Kidney capillary endothelial cell (primary cell): ENCODE measurements around the gene C5orf24.
"Not testable (repeated sequence)": the region's sequence is repeated elsewhere in the genome, so short reads cannot be mapped to it uniquely, and the experiment has no call there.

ENCODE experiments used
- DNase-seq: peaks from one replicate; pipeline ENCODE4 v3.0.0-alpha.2; 2018; ENCODE audit warnings: low spot score

Gene C5orf24

DNA sequence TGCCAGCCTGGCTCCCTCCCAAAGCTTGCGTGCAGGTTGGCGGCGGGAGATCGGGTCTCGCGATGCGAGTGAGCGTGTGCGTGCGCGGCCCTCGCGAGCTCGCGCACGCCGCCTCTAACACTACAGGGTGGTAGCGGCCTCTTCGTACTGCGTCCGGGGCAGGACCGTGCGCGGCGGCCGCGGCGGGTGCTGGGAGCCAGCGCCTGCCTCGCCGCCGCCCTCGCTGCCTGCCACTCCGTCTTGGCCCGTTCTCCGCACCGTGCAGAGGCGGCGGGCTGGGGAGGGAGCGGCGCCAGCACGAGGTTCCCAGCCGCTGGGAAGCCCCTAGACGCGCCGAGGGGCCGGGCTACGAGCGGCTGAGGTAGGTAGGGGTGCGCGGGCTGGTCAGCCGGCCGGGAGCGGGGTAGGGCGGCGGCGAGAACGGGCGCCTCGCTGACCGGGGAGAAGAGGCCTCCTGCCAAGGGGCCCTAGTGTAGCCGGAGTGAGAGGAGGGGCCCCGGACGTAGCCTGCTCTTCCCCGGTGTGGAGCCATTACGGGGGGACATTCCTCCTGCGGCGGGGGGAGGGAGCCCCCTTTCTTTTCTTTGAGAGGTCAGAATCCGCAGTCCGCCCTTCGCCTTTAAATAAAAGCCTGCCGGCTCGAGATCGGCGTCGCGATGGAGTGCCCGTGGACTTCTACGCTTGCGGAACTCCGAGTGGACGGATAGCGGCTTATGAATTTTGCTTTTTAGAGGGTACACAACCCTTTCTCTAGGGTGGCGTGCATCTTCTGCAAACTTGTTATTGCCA, at the start of gene C5orf24:
TSS of gene C5orf24 (plus strand) at position 117 of the 789 bp plus-strand sequence. CDS start 8,933 bp downstream, outside the sequence.
- peak; percentile 93 for DNase-seq

DNA sequence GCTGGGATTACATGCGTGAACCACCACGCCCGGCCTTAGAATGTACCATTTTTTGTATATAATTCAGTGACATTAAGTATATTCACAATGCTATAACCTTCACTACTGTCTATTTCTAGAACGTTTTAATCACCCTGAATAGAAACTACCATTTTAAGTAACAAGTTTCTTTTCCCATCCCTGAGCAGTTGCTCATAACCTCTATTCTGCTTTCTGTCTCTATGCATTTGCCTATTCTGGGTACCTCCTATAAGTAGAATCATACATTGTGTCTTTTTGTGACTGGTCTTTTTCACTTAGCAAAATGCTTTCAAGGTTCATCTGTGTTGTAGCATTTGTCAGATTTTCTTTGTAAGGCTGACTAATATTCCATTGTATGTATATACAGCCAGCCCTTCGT, 47.3 kb upstream of the C5orf24 start:
- no peak for DNase-seq

DNA sequence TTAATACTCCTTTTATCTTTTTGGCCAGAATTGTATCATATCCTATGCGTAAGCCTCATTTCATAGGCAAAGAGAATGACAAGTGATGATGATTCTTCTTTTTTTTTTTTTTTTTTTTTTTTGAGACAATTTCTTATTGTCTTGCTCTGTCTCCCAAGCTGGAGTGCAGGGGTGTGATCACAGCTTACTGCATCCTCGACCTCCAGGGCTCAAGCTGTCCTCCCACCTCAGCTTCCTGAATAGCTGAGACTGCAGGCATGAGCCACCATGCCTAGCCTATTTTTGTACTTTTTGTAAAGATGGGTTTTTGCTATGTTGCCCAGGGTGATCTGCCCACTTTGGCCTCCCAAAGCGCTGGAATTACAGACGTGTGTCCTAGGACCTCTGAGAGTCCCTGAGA, 41.9 kb upstream of the C5orf24 start:
- DNase-seq, result no peak

DNA sequence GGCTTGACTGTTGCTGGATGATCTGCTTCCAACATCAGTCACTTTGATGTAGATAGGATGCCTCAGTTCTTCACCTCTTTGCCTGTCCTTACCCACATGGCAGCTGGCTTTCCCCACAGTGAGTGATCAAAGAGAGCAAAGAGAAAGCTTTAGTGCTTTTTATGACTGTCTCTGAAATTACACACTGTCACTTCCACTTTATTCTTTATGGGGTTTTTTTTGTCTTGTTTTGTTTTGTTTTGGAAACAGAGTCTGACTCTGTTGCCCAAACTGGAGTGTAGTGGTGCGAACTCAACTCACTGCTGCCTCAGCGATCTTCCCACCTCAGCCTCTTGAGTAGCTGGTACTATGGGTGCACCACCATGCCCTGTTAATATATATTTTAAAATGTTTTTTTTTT, 32.4 kb upstream of the C5orf24 start:
- no peak for DNase-seq

DNA sequence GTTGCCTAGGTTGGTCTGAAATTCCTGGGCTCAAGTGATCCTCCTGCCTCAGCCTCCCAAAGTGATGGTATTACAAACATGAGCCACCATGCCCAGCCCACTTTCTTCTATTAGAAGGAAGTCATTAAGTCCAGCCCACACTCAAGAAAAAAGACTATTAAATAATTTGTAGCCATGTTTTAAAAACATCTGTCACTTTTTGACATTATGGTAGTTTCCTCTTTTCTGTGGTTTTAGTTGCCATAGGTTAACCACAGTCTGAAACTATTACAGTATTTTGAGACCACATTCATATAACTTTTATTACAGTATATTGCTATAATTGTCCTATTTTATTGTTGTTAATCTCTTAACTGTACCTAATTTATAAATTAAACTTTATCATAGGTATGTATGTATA, 31.9 kb upstream of the C5orf24 start:
- DNase-seq, result no peak

DNA sequence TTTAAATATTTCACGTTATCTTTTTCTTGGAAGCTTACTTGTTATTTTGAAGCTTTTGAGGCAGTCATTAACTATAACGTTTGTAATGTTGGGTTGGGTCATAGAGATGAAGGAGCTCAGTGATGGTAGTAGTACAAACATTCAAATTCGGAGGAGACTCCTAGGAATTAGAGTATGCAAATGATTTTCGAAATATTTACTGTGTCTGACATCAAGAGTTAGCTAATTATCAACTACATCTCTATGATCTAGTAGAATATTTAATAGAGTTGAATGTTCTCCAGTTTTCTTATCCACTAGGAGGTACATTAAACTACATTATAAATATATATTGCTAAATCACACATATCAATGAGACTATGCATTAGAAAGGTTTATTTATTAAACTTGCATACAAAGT, 28.8 kb upstream of the C5orf24 start:
- DNase-seq, result no peak

DNA sequence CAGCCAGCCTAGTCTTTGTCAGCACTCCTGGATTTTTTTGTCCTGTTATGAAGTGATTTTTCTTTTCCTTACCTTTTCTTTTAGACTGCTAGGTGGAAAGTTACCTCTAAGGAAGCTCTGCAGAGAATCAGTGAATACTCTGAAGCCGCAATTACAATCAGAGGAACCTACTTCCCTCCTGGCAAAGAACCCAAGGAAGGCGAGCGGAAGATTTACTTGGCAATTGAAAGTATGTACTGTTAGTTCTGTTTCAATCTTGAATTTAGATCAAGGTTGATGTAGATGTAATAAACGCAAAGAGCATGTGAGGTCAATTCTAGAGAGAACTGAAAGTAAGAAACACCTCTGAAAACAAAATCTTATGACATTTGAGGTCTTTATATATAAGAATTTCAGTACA, 27.0 kb upstream of the C5orf24 start:
- DNase-seq, result no peak

DNA sequence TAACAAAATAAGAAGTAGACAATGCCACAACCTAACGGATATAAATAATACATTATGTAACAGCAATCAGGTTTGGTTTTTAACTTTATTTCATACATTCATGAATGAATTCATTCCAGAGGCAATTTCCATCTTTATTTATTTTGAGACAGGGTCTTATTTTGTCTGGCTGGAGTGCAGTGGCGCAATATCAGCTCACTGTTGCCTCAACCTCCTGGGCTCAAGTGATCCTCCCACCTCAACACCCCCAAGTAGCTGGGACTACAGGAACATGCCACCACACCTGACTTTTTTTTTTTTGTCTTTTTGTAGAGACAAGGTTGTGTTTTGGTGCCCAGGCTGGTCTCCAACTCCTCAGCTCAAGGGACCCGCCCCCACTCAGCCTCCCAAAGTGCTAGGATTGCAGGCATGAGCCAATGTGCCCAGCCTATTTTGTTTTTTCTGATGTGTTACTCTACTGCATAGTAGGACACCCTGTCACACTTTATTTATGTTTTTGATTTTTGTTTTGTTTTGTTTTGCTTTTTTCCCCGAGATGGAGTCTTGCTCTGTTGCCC, 26.3 kb upstream of the C5orf24 start:
- DNase-seq, result no peak

DNA sequence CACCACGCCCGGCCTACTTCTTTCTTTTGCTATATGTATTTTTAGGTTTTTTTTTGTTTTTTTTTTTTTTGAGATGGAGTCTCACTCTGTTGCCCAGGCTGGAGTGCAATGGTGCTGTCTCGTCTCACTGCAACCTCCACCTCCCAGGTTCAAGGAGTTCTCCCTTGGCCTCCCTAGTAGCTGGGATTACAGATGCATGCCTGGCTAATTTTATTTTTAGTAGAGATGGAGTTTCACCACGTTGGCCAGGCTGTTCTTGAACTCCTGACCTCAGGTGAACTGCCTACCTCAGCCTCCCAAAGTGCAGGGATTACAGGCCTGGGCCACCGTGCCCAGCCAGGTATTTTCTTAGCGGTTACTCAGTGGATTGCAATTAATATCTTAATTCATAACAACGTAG, 23.9 kb upstream of the C5orf24 start:
- no peak for DNase-seq

DNA sequence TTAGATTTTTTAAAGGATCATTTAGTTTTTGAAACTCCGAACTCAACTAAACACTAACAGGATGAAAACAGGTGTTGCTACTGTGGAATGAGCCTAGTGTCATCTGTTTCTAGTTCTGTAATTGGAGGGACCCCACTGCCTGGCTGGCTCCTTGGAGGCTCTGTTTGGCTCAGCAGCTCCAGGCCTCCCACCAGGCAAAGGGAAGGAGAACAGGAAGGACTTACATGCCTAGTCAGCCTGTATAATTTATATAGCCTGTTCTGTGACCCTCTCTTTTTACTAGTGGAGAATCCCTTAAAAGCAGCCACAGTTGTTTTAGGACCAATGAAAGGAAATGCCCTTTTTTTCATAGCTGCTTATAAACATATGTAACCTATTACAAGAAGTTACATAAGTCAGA, 21.1 kb upstream of the C5orf24 start:
- DNase-seq, result no peak

DNA sequence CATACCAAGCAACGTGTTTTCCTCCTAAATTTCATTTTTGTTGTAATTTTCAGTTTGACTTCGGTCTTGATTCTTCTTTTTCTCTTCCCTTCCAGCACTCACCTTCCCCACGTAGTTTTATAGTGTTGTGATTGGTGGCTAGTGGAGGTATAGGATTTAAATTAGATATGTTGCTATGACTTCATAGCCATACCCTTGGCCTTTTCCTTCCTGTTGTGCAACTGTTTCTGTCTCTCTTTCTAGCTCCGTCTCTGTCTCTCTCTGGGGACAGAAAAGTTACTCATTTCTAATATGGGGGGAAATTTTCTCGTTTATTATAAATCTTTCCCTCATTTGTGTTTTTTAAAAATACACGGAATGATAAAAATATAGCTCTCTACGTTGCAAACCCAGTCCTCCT, 20.6 kb upstream of the C5orf24 start:
- DNase-seq, result no peak

DNA sequence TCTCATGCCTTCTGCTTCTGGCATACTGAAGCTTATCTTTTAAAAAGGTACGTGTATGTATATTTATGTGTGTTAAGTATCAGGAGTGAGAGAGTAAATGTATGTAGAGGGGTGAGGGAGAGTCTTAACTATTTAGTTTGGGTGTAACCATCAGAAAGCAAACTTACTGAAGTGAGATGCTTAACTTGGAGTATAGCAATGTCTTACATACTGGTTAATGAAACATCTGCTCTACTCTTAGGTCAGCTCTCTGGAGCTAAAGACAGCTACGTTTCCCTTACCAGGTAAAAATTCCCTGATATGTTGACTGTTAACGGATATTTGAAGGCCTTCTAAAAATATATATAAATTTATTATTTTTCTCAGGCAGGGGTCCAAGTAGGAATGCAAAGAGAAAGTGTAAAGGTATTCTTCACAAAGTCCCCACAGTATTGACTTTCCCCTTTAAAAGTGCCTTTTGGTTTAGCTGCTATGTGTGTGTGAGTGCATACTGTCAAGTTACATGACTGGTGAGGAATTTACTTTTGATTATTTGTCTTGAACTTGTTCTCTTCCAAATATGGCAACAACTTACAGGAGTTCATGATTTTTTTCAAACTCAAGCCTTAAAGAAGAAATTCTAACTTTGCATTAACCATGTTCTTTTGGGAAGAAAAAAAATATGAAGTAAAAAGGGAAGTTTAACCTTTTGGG, 12.3 kb upstream of the C5orf24 start:
- DNase-seq, result no peak

DNA sequence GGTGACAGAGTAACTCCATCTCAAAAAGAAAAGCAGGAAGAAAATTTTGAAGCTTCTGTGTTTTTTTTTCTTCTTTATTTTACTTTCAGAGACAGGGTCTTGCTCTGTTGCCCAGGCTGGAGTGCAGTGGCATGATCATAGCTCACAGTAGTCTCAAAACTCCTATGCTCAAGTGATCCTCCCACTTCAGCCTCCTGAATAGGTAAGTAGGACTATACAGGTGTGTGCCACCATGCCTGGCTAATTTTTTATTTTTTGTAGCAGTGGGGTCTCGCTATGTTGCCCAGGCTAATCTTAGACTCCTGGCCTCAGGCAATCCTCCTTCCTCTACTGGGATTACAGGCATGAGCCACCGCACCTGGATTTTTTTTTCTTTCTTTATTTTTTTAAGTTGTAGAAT, 10.1 kb upstream of the C5orf24 start:
- DNase-seq, result no peak

DNA sequence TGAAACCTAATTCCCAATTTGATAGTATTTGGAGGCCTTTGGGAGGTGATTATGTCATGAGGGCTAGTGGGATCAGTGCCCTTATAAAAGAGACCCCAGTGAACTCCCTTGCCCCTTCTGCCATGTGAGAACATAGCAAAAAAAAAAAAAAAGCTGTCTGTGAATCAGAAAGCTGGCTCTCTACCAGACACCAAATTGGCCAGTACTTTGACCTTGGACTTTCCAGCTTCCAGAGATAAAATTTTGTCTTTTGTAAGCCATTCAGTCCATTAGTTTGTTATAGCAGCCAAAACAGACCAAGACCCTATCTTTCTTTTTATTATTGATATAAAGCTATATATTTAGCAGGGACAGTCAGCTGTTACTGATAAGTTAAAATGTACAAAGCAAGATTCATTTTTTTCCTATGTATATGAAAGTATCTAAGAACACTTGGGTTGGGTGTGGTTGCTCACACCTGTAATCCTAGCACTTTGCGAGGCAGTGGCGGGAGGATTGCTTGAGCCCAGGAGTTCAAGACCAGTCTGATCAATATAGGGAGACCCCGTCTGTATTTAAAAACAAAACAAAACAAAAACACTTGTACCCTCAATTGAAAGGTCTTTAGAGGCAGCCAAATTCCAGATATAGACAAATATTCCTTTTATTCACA, 8.1 kb upstream of the C5orf24 start:
- DNase-seq, result no peak

DNA sequence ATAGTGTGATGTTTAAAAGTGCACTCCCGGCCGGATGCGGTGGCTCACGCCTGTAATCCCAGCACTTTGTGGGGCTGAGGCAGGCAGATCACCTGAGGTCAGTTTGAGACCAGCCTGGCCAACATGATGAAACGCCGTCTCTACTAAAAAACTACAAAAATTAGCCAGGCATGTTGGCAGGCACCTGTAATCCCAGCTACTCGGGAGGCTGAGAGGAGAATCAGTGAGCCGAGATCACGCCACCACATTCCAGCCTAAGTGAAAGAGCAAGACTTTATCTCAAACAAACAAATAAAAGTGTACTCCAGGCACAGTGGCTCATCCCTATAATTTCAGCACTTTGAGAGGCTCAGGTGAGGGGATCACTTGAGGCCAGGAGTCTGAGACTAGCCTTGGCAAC, 7.4 kb upstream of the C5orf24 start:
- DNase-seq, result not testable (repeated sequence)

DNA sequence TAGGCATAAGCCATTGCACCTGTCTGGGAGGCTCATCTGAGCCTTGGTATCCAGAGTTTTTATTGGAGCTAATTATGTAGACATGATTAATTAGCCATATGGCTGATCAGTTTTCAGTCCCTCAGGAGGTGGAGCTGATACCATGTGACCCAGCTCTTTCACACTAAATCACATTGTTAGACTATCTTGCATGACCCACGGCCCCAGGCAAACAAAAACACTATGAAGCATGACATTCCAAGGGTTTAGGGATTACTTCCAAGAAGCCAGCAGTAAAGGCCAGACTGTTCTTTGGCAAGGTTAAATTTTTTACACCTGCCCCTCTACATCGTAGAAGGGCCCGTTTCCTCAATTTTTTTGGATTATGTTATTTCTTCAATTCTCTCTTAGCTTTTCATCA, 5.0 kb upstream of the C5orf24 start:
- no peak for DNase-seq

DNA sequence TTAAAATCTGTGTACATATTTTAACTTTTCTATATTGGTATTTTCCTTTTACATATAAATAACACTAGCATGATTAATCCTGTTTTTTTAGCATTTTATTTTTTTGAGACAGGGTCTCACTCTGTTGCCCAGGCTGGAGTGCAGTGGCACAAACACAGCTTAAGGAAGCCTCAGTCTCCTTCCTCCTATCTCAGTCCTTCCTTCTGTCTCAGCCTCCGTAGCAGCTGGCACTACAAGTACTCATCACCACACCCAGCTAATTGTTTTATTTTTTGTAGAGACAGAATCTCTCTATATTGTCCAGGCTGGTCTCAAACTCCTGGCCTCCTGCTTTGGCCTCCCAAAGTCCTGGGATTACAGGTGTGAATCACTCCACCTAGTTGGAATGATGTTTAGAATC, 1.5 kb upstream of the C5orf24 start:
- DNase-seq, result no peak

DNA sequence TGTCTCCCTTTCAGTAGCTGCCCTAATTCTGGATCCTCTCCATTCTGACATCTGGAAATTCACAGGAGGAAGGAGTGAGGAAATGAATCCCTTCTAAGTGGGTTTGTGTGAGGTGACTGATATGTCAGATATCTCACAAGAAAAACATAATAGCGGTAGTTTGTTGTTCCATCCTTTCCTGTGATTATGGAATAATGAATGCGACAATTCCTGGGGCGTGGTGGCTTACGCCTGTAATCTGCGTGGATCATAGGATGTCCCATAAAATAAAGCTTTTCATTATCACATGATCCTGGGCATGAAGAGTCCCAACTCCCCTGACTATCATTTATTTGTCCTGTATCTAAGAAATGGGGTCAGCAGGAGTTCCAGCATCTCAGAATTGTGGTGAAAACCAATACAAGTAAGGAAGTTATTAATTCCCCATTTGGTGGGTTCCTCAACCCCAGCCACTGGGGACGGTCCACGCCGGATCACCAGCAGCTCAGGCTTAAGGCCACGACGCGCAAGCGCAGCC, 375 bp upstream of the C5orf24 start:
- DNase-seq, result peak; percentile 56

DNA sequence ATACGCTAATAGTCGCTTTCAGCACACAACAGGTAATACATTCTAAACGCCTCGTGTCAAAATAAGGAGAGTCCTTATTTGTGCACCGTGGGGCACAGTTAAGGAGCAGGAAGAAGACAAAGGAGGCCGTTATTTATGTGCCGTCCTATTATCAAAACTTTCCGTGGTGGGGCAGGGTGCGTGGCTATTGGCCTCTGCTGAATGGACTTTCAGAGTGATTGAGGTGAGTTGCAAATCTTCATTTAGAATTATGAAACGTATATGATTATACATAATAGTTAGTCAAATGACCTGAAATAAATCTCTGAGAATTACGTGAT, 833 bp downstream of the C5orf24 start:
- peak; percentile 34 for DNase-seq

DNA sequence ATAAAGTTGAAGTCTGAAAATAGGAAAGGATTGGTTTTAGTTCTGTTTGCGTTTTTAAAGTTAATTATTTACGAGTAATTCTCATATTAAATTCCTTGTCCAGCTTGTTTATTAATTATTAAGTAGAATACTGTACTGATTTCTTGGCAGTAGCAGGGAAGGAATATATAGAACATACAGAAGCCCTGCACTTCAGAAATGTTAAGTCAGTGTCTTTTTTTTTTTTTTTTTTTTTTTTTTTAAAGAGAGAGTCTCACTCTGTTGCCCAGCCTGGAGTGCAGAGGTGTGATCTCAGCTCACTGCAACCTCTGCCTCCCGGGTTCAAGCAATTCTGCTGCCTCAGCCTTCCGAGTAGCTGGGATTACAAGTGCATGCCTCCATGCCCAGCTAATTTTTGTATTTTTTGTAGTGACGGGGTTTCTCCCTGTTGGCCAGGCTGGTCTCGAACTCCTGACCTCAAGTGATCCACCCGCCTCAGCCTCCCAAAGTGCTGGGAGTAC, 3.7 kb downstream of the C5orf24 start:
- not testable (repeated sequence) for DNase-seq

DNA sequence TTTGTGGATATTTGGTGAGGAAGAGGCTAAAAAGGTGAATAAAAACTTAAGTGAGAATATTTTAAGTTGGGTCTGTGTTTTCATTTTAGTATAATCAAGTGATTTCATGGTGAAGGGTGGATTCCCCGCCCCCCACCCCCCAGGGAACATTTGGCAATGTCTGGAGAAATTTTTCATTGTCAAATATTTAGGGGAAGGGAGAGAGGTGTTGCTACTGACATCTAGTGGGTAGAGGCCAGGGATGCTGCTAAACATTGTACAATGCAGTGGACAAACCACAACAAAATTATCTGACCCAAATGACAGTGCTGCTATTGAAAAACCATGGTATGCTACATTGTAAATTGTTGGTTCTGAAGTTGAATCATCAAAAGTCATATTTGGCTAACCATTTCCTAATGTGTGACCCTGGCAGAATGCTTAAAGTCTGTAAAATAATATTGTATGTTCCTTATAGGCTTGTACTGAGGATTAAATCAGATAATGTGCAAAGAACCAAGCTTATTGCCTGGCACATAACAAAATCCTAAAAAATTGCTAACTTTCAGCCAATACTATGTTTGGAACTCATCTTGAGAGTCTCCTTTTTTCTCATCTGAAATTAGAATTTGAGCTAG, 5.6 kb downstream of the C5orf24 start:
- no peak for DNase-seq

DNA sequence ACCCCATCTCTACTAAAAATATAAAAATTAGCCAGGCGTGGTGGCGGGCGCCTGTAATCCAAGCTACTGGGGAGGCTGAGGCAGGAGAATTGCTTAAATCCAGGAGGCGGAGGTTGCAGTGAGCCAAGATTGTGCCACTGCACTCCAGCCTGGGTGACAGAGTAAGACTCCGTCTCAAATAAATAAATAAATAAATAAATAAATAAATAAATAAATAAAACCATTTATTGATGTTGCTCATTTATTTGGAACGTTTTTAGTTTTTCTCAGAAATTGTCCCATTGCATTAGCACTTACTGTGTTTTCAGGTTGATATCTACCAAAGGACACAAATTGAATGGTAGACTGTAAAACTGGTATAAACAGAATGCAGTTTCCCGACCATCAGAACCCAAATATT, 10.7 kb downstream of the C5orf24 start:
- DNase-seq, result not testable (repeated sequence)
